Activated CD8-positive, alpha-beta T cell treated with anti-CD3 and anti-CD28 coated beads, Interleukin-2, amount 10 ng/mL, durations not matched to agents 7 days and 5 days (primary cell): Measurements from ENCODE around the gene LITAFD. TPM values are rescaled to one million over a fixed set of nuclear protein-coding genes. Genes with fewer than 3 reads are reported as not detected.
"Not testable (repeated sequence)": the region's sequence is repeated elsewhere in the genome, so short reads cannot be mapped to it uniquely, and the experiment has no call there.

ENCODE experiments used
- ATAC-seq: fragments of 150-1000 bp; cut with Tn5 transposase; one replicate; pipeline ENCODE4 v1.10.0; 2021; ENCODE audit warnings: moderate library complexity
- CTCF ChIA-PET: fragments of 350-600 bp; sonication (Branson Sonifier 250); formaldehyde crosslinking; loops from one replicate; lab custom pipeline; 2021; ENCODE audit warnings: antibody characterized with exemption; lab: Charles Lee
- POLR2A ChIA-PET: fragments of 350-600 bp; sonication (Branson Sonifier 250); formaldehyde crosslinking; loops from one replicate; lab custom pipeline; 2021; ENCODE audit warnings: antibody characterized with exemption; lab: Charles Lee
- DNase-seq: peaks from one replicate; pipeline ENCODE4 v3.0.0-alpha.2; 2020
- H3K27ac Mint-ChIP-seq: one replicate; pipeline ENCODE4 v1.8.0; 2021; ENCODE audit warnings: mild to moderate bottlenecking, mixed read lengths
- H3K27me3 Mint-ChIP-seq: one replicate; pipeline ENCODE4 v1.8.0; 2021; ENCODE audit warnings: low read depth, mixed read lengths
- H3K36me3 Mint-ChIP-seq: one replicate; pipeline ENCODE4 v1.8.0; 2021; ENCODE audit warnings: low read depth, mixed read lengths
- H3K4me1 Mint-ChIP-seq: one replicate; pipeline ENCODE4 v1.8.0; 2021; ENCODE audit warnings: low read depth, mixed read lengths
- H3K4me3 Mint-ChIP-seq: one replicate; pipeline ENCODE4 v1.8.0; 2021; ENCODE audit warnings: mild to moderate bottlenecking, mixed read lengths
- H3K9me3 Mint-ChIP-seq: one replicate; pipeline ENCODE4 v1.8.0; 2022; ENCODE audit warnings: mixed read lengths; ENCODE audit not compliant: insufficient read depth
- total RNA-seq, 2 experiments: library from RNA; stranded (reverse); gene quantifications; one replicate each; pipeline ENCODE4 v1.2.3, GENCODE V29; 2021

The LITAFD gene
- total RNA-seq, 2 experiments from 2014 or later = not detected

- Mint-ChIP-seq H3K4me1 (peaks cover 70% of the 10 kb centered on the region), H3K4me3 (no peak overlapping the region), H3K27me3 (no peaks in the 10 kb centered on the region), H3K36me3 (peaks cover 83% of the 10 kb centered on the region), H3K27ac (no peak overlapping the region), H3K9me3 (no peaks in the 10 kb centered on the region)
- ChIA-PET CTCF (interaction anchor here (1.3 to 3.5 kb wide), 4 partner anchors 20 to 93 kb away, joined by 3 to 22 read pairs (median 10); no protein-coding TSS in a partner anchor), POLR2A (no interaction called here)
- no peak for DNase-seq
- no peak for ATAC-seq
Observed at GRCh38 chr16:8915722-8916301, 33.7 kb downstream of the LITAFD start.

GRCh38 chr16:8916541-8917225 is 34.5 kb downstream of the LITAFD start:
- Mint-ChIP-seq H3K27me3 (no peaks in the 10 kb centered on the region), H3K9me3 (no peaks in the 10 kb centered on the region), H3K36me3 (peaks cover 83% of the 10 kb centered on the region), H3K4me3 (no peak overlapping the region), H3K4me1 (peaks cover 69% of the 10 kb centered on the region), H3K27ac (peak overlapping the region; percentile 6)
- ChIA-PET CTCF (interaction anchor here (0.7 to 1.8 kb wide), 5 partner anchors 20 to 92 kb away, joined by 3 to 15 read pairs (median 3); no protein-coding TSS in a partner anchor), POLR2A (no interaction called here)
- ATAC-seq = no peak
- DNase-seq = no peak

DNA sequence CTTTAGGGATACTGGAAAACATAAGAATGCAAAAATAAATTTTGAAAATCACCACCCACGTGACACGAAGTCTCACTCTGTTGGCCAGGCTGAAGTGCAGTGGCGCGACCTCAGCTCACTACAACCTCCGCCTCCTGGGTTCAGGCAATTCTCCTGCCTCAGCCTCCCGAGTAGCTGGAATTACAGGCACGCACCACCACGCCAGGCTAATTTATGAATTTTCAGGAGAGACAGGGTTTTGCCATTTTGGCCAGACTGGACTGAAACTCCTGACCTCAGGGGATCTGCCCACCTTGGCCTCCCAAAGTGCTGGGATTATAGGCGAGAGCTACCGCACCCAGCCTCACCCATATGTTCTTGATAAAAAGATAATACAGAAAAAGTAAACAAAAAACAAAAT is 35.2 kb downstream of the LITAFD start:
- H3K4me3 Mint-ChIP-seq, H3K27me3 Mint-ChIP-seq, DNase-seq, H3K9me3 Mint-ChIP-seq, POLR2A ChIA-PET, ATAC-seq, H3K27ac Mint-ChIP-seq: not testable (repeated sequence)
- H3K4me1 Mint-ChIP-seq = peaks cover 63% of the 10 kb centered on the region
- H3K36me3 Mint-ChIP-seq = peaks cover 87% of the 10 kb centered on the region
- CTCF ChIA-PET = interaction anchor here (1.1 to 3.8 kb wide), 3 partner anchors 19 to 31 kb away, joined by 3 to 24 read pairs (median 15); no protein-coding TSS in a partner anchor

GRCh38 chr16:8919089-8919933 is 37.2 kb downstream of the LITAFD start:
- peak overlapping the region; percentile 82 for H3K27ac Mint-ChIP-seq
- no peaks in the 10 kb centered on the region for H3K27me3 Mint-ChIP-seq
- ChIA-PET CTCF (interaction anchor here (1.1 to 3.8 kb wide), 2 partner anchors 17 to 90 kb away, joined by 4 to 24 read pairs; no protein-coding TSS in a partner anchor), POLR2A (interaction anchor here (1.2 kb wide), 1 partner anchor 17 kb away, joined by 3 read pairs; no protein-coding TSS in a partner anchor)
- H3K9me3 Mint-ChIP-seq = no peaks in the 10 kb centered on the region
- H3K4me1 Mint-ChIP-seq = peaks cover 57% of the 10 kb centered on the region
- ATAC-seq = peak; percentile 49
- peak overlapping the region; percentile 20 for H3K4me3 Mint-ChIP-seq
- DNase-seq = peak; percentile 28
- peaks cover 86% of the 10 kb centered on the region for H3K36me3 Mint-ChIP-seq

GRCh38 chr16:8919934-8920462 is 37.8 kb downstream of the LITAFD start:
- H3K27me3 Mint-ChIP-seq = no peaks in the 10 kb centered on the region
- no peaks in the 10 kb centered on the region for H3K9me3 Mint-ChIP-seq
- DNase-seq (no peak), ATAC-seq (peak; percentile 35)
- H3K4me1 Mint-ChIP-seq = peaks cover 59% of the 10 kb centered on the region
- CTCF ChIA-PET = interaction anchor here (1.1 to 3.8 kb wide), 2 partner anchors 16 to 89 kb away, joined by 4 to 24 read pairs; no protein-coding TSS in a partner anchor
- H3K27ac Mint-ChIP-seq = peak overlapping the region; percentile 82
- H3K4me3 Mint-ChIP-seq = peak overlapping the region; percentile 20
- H3K36me3 Mint-ChIP-seq = peaks cover 86% of the 10 kb centered on the region
- POLR2A ChIA-PET = interaction anchor here (1.2 kb wide), 1 partner anchor 16 kb away, joined by 3 read pairs; no protein-coding TSS in a partner anchor

GRCh38 chr16:8920645-8921346 is 38.6 kb downstream of the LITAFD start:
- Mint-ChIP-seq H3K27me3 (no peaks in the 10 kb centered on the region), H3K4me1 (peaks cover 62% of the 10 kb centered on the region)
- ATAC-seq = no peak

DNA sequence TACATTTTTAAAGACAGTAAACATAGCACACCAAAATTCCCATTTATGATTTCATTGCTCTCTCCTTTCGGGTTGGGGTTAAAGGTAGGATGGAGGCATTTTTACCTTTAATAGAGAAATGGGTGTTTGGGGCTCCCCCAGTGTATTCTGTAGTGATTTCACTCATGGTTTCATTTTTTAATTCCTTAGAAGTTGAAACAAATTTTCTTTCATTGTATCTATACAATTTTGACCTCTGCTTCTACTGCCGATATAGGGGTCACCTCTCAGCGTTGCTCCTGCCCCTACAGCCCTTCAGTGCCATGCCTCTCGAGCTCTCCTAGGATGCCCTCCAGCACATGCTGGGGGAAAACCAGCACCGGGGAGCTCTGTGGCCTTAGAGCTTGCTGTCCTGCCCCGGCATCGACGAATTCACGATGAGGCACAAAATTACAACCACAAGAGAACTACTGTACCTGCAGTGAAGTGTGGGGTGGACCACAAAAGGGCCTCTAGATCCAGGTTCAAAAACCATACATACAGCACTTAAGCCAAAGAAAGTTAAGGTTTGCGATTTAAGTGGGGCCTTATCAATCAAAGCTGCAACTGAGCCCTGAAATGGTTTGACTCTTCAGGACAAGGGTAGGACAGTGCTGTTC is 39.3 kb downstream of the LITAFD start:
- H3K36me3 Mint-ChIP-seq = peaks cover 77% of the 10 kb centered on the region
- H3K9me3 Mint-ChIP-seq = no peaks in the 10 kb centered on the region
- H3K4me1 Mint-ChIP-seq = peaks cover 59% of the 10 kb centered on the region
- peak overlapping the region; percentile 28 for H3K27ac Mint-ChIP-seq
- no peak overlapping the region for H3K4me3 Mint-ChIP-seq
- CTCF ChIA-PET = interaction anchor here (1.3 to 3.8 kb wide), 2 partner anchors 13 to 15 kb away, joined by 3 to 24 read pairs; no protein-coding TSS in a partner anchor
- no peak for DNase-seq
- H3K27me3 Mint-ChIP-seq = no peaks in the 10 kb centered on the region
- POLR2A ChIA-PET = interaction anchor here (0.8 kb wide), 1 partner anchor 15 kb away, joined by 3 read pairs; no protein-coding TSS in a partner anchor
- ATAC-seq = no peak

More at GRCh38 chr16:8920645-8921346, 38.6 kb downstream of the LITAFD start:
- ChIA-PET CTCF (interaction anchor here (1.3 to 3.8 kb wide), 2 partner anchors 12 to 15 kb away, joined by 3 to 24 read pairs; no protein-coding TSS in a partner anchor), POLR2A (no interaction called here)
- Mint-ChIP-seq H3K27ac (no peak overlapping the region), H3K9me3 (no peaks in the 10 kb centered on the region), H3K4me3 (no peak overlapping the region), H3K36me3 (peaks cover 82% of the 10 kb centered on the region)
- DNase-seq = no peak

DNA sequence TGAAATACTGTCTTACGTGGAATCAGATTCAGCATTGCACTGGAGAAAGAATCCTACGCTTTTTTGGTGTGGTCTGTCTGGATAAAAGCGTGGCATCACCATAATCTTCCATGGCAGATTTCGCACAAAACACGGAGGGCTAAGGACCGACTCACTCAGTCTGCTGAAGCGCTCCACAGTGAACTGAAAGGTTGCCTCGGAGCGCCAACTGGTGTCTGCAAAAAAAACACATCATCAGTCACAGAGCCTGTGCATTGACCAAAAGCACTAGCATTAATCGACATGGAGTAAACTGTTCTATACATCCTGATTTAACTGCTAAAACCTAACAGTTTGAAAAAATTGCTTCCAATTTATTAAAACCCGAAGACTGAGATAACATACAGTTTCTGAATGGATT is 41.0 kb downstream of the LITAFD start:
- Mint-ChIP-seq H3K4me1 (peaks cover 51% of the 10 kb centered on the region), H3K27me3 (no peaks in the 10 kb centered on the region), H3K4me3 (no peak overlapping the region), H3K9me3 (no peaks in the 10 kb centered on the region), H3K27ac (no peak overlapping the region), H3K36me3 (peaks cover 76% of the 10 kb centered on the region)
- ChIA-PET CTCF (interaction anchor here (1.4 kb wide), 1 partner anchor 211 kb away, joined by 4 read pairs; no protein-coding TSS in a partner anchor), POLR2A (no interaction called here)
- DNase-seq (no peak), ATAC-seq (no peak)

GRCh38 chr16:8924214-8924613 is 42.1 kb downstream of the LITAFD start:
- ChIA-PET POLR2A (no interaction called here), CTCF (interaction anchor here (1.4 to 2.0 kb wide), 2 partner anchors 12 to 210 kb away, joined by 4 to 12 read pairs; no protein-coding TSS in a partner anchor)
- peaks cover 44% of the 10 kb centered on the region for H3K4me1 Mint-ChIP-seq
- no peak for DNase-seq
- no peaks in the 10 kb centered on the region for H3K27me3 Mint-ChIP-seq
- H3K9me3 Mint-ChIP-seq = no peaks in the 10 kb centered on the region
- H3K36me3 Mint-ChIP-seq = peaks cover 76% of the 10 kb centered on the region
- H3K27ac Mint-ChIP-seq = peak overlapping the region; percentile 47
- ATAC-seq = peak; percentile 47
- no peak overlapping the region for H3K4me3 Mint-ChIP-seq

DNA sequence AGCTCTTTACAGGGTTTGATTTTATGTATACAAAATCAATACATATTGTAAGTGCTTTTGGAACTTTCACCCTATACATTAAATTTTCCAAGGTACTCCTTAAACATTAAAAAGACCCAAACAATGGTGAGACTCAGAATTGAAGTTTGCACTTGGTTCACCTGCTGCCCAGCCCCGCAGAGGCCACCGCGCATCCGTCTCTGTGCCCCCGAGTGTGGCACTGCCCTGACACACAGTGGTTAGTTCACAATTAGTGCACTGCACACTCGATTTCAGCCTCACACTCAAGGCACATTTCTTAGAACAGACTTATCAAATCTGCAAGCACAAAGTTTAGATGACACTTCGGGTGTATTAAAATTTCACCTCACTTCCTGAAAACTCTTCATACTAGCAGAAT is 43.3 kb downstream of the LITAFD start:
- Mint-ChIP-seq H3K4me3 (no peak overlapping the region), H3K36me3 (peaks cover 73% of the 10 kb centered on the region), H3K27ac (no peak overlapping the region), H3K9me3 (no peaks in the 10 kb centered on the region), H3K4me1 (peaks cover 32% of the 10 kb centered on the region), H3K27me3 (no peaks in the 10 kb centered on the region)
- ChIA-PET CTCF (interaction anchor here (2.0 kb wide), 1 partner anchor 11 kb away, joined by 12 read pairs; no protein-coding TSS in a partner anchor), POLR2A (no interaction called here)
- DNase-seq (no peak), ATAC-seq (no peak)
